Stimulated activated naive B cell treated with anti-CD40 and anti-IgM and Interleukin-4, amounts not matched to agents 10 μg/mL and 1 μg/mL and 100 μg/mL, for 72 hours (primary cell): ENCODE results near the gene DENND6B.

Experiments
- ATAC-seq, 2 donors: fragments of 150-1000 bp; cut with Tn5 transposase; replicated peaks; 2 replicates each; pipeline ENCODE4 v1.10.0; 2021; ENCODE audit warnings: moderate library complexity in 1 of 2
- DNase-seq: peaks from one replicate; pipeline ENCODE4 v3.0.0; 2021
- H3K27ac Mint-ChIP-seq: one replicate; pipeline ENCODE4 v1.8.0; 2022; ENCODE audit warnings: mild to moderate bottlenecking, mixed read lengths
- H3K27me3 Mint-ChIP-seq, 2 donors: one replicate each; pipeline ENCODE4 v1.8.0; 2022; ENCODE audit warnings: mixed read lengths in 2 of 2
- H3K36me3 Mint-ChIP-seq, 2 donors: one replicate each; pipeline ENCODE4 v1.8.0; 2022; ENCODE audit warnings: mixed read lengths in 2 of 2, mild to moderate bottlenecking in 1 of 2
- H3K4me1 Mint-ChIP-seq, 2 donors: one replicate each; pipeline ENCODE4 v1.8.0; 2022; ENCODE audit warnings: mixed read lengths in 2 of 2, mild to moderate bottlenecking in 1 of 2
- H3K4me3 Mint-ChIP-seq, 2 donors: one replicate each; pipeline ENCODE4 v1.8.0; 2022; ENCODE audit warnings: mild to moderate bottlenecking in 2 of 2, mixed read lengths in 2 of 2, moderate library complexity in 1 of 2
- H3K9me3 Mint-ChIP-seq, 2 donors: one replicate each; pipeline ENCODE4 v1.8.0; 2022; ENCODE audit warnings: mixed read lengths in 2 of 2, mild to moderate bottlenecking in 1 of 2

DENND6B gene

GRCh38 chr22:50306753-50307749 lies 19.8 kb downstream of the DENND6B start, which contains the start of gene PLXNB2:
Gene PLXNB2 (minus strand): TSS chr22:50307646. CDS start chr22:50290584, 17,062 bp downstream.
- Mint-ChIP-seq H3K36me3 (no peaks in the 10 kb centered on the region), H3K27ac (peak within 1 kb of the TSS; percentile 15), H3K27me3 (peaks cover 0 to 25% of the 10 kb centered on the region in 2 donors), H3K4me1 (peaks cover 46 to 62% of the 10 kb centered on the region in 2 donors), H3K9me3 (no peaks in the 10 kb centered on the region), H3K4me3 (peak within 1 kb of the TSS; percentile 56 to 64)
- peak; percentile 44 to 45 for ATAC-seq
- no peak for DNase-seq

GRCh38 chr22:50305923-50306566 lies 20.8 kb downstream of the DENND6B start:
- Mint-ChIP-seq H3K9me3 (no peaks in the 10 kb centered on the region), H3K36me3 (no peaks in the 10 kb centered on the region), H3K27me3 (peaks cover 0 to 35% of the 10 kb centered on the region in 2 donors), H3K27ac (peak overlapping the region; percentile 77), H3K4me1 (peaks cover 54 to 66% of the 10 kb centered on the region in 2 donors), H3K4me3 (peak overlapping the region; percentile 64 to 82)
- ATAC-seq (peak; percentile 41 to 45), DNase-seq (no peak)

DNA sequence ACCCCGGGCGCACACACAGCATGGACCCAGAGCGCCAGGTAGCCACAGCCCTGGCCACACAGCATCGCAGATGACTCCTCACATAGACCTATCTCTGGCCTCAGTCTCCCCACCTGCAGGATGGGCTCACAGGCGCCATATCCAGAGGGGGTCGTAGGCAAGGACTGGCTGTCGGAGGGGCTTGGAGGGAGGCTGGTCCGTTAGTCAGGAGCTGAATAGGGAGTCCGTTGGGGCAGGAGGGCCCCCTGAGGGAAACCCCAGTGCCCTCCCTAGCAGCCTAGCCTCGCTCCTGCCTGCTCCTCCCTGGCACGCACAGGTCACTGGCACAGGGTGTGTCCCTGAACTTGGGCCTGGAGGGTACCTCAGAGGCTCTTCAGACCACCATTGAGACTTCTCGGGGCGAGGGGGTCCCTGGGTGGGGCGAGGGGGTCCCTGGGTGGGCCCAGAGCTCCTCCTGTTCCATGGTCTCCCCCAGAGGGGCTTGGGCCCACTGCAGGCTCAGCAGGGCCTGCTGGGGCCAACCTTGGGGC lies 21.4 kb downstream of the DENND6B start:
- Mint-ChIP-seq H3K9me3 (no peaks in the 10 kb centered on the region), H3K27me3 (peaks cover 0 to 40% of the 10 kb centered on the region in 2 donors), H3K36me3 (no peaks in the 10 kb centered on the region), H3K4me1 (peaks cover 58 to 72% of the 10 kb centered on the region in 2 donors), H3K27ac (peak overlapping the region; percentile 65), H3K4me3 (peak overlapping the region; percentile 56 to 64)
- DNase-seq (no peak), ATAC-seq (peak in 1 of 2 donors; percentile 3)

DNA sequence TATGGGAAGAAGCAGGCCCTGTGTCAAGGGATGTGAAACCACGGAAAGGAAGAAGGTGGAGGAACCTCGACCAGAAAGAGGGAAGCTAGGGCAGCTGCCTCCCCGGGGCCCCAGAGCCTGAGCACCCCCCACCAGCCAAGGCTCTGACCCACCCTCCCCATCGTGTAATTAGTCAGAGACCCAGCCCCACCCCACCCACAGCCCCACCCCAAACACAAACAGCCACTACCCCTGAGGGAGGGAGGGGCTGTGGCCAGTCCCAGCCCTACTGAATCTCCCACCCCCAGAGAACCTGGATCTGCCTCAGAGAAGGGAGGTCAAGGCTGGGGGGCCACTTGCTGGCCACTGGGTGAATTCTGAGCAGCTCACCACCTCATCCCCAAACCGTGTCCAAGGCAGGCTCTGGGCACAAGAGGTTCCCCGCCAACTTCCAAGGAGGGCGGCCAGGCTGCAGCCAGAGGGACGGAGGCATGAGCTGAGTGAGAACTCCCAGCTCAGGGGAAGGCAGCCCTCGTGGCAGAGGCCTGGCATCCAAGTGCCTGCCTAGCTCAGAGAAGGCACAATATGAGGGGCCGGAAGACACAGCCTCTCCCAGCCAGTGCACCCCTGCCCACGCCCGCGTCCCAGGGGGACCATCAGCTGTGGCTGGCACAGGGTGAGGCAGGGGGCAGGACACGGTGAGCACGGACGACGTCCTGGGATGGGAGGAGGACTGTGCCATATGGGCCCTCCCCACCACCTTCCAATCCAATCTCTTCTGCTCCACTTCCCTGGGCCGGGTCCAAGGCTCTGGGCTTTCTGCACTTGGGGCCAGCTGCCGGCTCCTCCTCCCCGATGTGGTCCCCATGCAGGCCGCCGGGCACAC lies 22.1 kb downstream of the DENND6B start:
- DNase-seq (no peak), ATAC-seq (peak; percentile 1 to 10)
- Mint-ChIP-seq H3K36me3 (no peaks in the 10 kb centered on the region), H3K27ac (peak overlapping the region; percentile 65), H3K27me3 (peaks cover 0 to 40% of the 10 kb centered on the region in 2 donors), H3K4me3 (peak overlapping the region; percentile 39 to 68), H3K4me1 (peaks cover 58 to 72% of the 10 kb centered on the region in 2 donors), H3K9me3 (no peaks in the 10 kb centered on the region)

DNA sequence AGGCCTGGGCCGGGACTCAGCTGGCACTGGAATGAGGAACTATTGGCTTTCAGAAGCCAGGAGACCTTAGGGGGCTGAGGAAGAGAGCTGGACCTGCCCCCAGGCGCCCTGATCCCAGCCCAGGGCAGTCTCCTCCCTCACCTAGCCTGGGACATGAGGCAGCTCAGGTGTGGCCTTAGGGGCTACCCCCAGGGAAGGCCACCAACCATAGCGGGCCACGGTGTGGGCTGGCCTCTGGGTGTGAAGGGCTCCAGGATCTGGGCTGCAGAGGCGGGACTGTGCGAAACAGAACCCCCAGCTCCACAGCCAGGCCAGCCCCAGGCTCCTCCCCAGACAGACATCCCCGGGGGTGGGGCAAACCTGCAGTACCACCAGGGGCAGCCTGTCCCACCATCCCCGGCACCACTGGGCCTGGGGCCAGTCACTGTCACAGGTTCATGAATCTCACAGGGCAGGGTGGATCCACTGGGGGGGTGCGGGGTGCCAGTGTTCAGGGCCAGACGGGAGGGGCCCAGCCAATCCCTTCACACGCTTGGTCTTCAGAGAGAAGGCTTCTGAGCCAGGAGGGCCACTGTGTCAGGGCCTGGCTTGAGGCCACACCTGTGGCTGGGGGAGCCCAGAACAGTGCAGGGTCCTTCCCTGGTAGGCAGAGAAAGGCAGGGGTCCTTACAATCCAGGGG lies 22.8 kb downstream of the DENND6B start:
- Mint-ChIP-seq H3K9me3 (no peaks in the 10 kb centered on the region), H3K27me3 (peaks cover 0 to 45% of the 10 kb centered on the region in 2 donors), H3K4me1 (peaks cover 52 to 71% of the 10 kb centered on the region in 2 donors), H3K4me3 (peak overlapping the region; percentile 15 to 68), H3K36me3 (no peaks in the 10 kb centered on the region), H3K27ac (peak overlapping the region; percentile 47)
- DNase-seq (no peak), ATAC-seq (peak; percentile 26 to 38)

GRCh38 chr22:50303515-50303847 lies 23.3 kb downstream of the DENND6B start:
- H3K27me3 Mint-ChIP-seq, result peaks cover 0 to 45% of the 10 kb centered on the region in 2 donors
- H3K36me3 Mint-ChIP-seq, result no peaks in the 10 kb centered on the region
- no peak overlapping the region for H3K4me3 Mint-ChIP-seq
- DNase-seq (no peak), ATAC-seq (no peak)
- H3K27ac Mint-ChIP-seq, result no peak overlapping the region
- H3K4me1 Mint-ChIP-seq, result peaks cover 48 to 71% of the 10 kb centered on the region in 2 donors
- no peaks in the 10 kb centered on the region for H3K9me3 Mint-ChIP-seq

- no peak for ATAC-seq
- Mint-ChIP-seq H3K4me1 (peaks cover 48 to 78% of the 10 kb centered on the region in 2 donors), H3K36me3 (no peaks in the 10 kb centered on the region), H3K27me3 (peaks cover 7 to 54% of the 10 kb centered on the region in 2 donors), H3K9me3 (no peaks in the 10 kb centered on the region), H3K27ac (no peak overlapping the region), H3K4me3 (no peak overlapping the region)
- DNase-seq, result no peak
These were observed 24.2 kb downstream of the DENND6B start for GRCh38 chr22:50302564-50302963.

GRCh38 chr22:50302041-50302541 lies 24.7 kb downstream of the DENND6B start:
- Mint-ChIP-seq H3K4me3 (peak overlapping the region in 1 of 2 donors; percentile 37), H3K4me1 (peaks cover 51 to 81% of the 10 kb centered on the region in 2 donors), H3K27me3 (peaks cover 11 to 59% of the 10 kb centered on the region in 2 donors), H3K27ac (peak overlapping the region; percentile 57), H3K36me3 (no peaks in the 10 kb centered on the region), H3K9me3 (no peaks in the 10 kb centered on the region)
- DNase-seq (no peak), ATAC-seq (peak in 1 of 2 donors; percentile 3)

GRCh38 chr22:50301581-50301991 lies 25.2 kb downstream of the DENND6B start:
- Mint-ChIP-seq H3K36me3 (no peaks in the 10 kb centered on the region), H3K4me3 (peak overlapping the region; percentile 37 to 44), H3K4me1 (peaks cover 51 to 81% of the 10 kb centered on the region in 2 donors), H3K27me3 (peaks cover 11 to 60% of the 10 kb centered on the region in 2 donors), H3K9me3 (no peaks in the 10 kb centered on the region), H3K27ac (peak overlapping the region; percentile 57)
- ATAC-seq (no peak), DNase-seq (no peak)

DNA sequence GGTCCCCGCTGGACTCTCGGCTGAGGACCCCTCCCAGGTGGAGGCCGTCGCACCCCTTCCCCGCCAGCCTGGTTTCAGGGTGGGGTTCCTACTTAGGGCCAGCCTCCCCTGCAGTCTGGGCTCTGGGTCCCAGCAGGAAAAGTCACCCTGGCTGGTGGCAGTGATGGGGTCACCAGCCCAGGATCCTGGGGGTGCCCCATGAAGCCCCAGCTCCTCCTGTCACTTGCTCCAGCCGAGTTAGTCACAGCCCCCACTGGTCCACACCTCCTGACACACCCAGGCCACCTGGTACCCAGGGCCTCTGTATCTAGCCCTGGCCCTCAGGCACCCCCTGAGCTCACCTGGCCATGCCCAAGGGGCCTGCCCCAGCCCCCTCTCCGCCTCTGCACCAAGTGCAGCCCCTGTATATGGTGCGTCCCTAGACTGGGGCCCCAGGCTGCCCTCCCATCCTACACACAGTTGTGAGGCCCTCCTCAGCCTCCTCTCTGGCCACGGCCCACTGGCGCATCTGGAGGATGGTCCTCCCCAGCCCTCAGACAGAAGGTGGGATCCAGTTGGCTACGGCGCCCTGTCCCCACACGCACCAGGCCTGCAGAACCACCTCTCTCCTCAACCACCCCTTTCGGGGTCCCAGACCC lies 26.1 kb downstream of the DENND6B start:
- peaks cover 45 to 78% of the 10 kb centered on the region in 2 donors for H3K4me1 Mint-ChIP-seq
- ATAC-seq (no peak), DNase-seq (no peak)
- no peak overlapping the region for H3K27ac Mint-ChIP-seq
- no peaks in the 10 kb centered on the region for H3K9me3 Mint-ChIP-seq
- H3K4me3 Mint-ChIP-seq, result no peak overlapping the region
- peaks cover 11 to 57% of the 10 kb centered on the region in 2 donors for H3K27me3 Mint-ChIP-seq
- no peaks in the 10 kb centered on the region for H3K36me3 Mint-ChIP-seq

DNA sequence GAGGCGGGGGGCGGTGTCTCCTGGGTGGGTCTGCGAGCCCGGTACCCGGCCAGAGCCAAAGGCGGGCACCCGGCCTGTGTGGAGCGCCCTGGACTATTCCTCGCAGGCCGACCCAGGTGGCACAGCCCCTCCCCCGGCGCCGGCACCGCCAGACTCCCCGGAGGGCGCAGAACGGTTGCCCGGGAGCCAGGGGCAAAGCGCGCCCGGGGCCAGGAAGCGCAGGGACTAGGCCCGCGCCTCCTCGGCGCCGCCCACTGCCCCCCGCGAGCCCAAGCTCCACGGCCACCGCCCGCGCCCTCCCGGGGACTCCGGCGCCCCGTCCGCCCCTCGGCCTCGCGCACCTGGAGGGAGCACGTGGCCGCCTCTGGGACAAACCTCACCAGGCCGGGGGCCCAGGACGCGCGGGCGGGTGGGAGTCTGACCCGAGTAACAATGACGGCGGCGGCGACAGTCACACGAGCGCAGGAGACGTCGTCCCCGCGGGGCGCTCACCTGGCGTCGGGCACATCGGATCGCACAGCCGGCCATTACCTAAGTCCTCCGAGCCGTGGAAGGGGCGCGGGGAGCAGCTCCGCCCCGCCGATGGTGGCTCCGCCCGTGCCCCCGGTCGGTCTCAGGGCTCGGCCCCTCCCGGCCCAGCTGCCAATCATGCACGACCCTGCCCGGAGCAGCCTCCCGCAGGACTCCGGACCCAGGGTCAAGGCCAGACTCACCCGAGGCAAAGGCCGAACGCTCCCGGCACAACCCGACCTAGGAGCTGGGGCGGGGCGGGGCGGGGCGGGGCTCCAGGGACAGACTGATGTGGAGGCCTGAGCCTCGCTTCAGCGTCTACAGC lies 26.8 kb downstream of the DENND6B start:
- no peak for DNase-seq
- H3K9me3 Mint-ChIP-seq, result no peaks in the 10 kb centered on the region
- no peak overlapping the region for H3K27ac Mint-ChIP-seq
- H3K4me3 Mint-ChIP-seq, result no peak overlapping the region
- H3K4me1 Mint-ChIP-seq, result peaks cover 43 to 75% of the 10 kb centered on the region in 2 donors
- peaks cover 11 to 60% of the 10 kb centered on the region in 2 donors for H3K27me3 Mint-ChIP-seq
- no peak for ATAC-seq
- no peaks in the 10 kb centered on the region for H3K36me3 Mint-ChIP-seq
